ENCODE measurements around the gene FSTL4.

FSTL4 gene

GRCh38 chr5:133292300-133292699 is 320.0 kb downstream of the FSTL4 start:
- DNase-seq (ENCODE audit: low read depth, low spot score): no peak

GRCh38 chr5:133291524-133291923 is 320.8 kb downstream of the FSTL4 start:
- no peak for TF ChIP-seq CTCF (IDR thresholded peaks at IDR 0.05; ENCODE audit: low read depth, low read length)
- in situ Hi-C loops (cut with HindIII; ENCODE audit: low sequenced_read_pairs): no loop called here

More at GRCh38 chr5:133292300-133292699, 320.0 kb downstream of the FSTL4 start:
- TF ChIP-seq CTCF (IDR thresholded peaks at IDR 0.05; ENCODE audit: low read depth, low read length): no peak
- in situ Hi-C loops (cut with HindIII; ENCODE audit: low sequenced_read_pairs): no loop called here
- H3K4me3 ChIP-seq (ENCODE audit: low read depth, low read length): no peak overlapping the region

GRCh38 chr5:133290669-133291240 is 321.6 kb downstream of the FSTL4 start:
- H3K4me3 ChIP-seq (ENCODE audit: low read depth, low read length): no peak overlapping the region
- in situ Hi-C loops (cut with HindIII; ENCODE audit: low sequenced_read_pairs): no loop called here
- no peak for DNase-seq (ENCODE audit: low read depth, low spot score)
- no peak for TF ChIP-seq CTCF (IDR thresholded peaks at IDR 0.05; ENCODE audit: low read depth, low read length)

More at GRCh38 chr5:133291524-133291923, 320.8 kb downstream of the FSTL4 start:
- no peak for DNase-seq (ENCODE audit: low read depth, low spot score)
- H3K4me3 ChIP-seq (ENCODE audit: low read depth, low read length): no peak overlapping the region

GRCh38 chr5:133289686-133290367 is 322.5 kb downstream of the FSTL4 start:
- TF ChIP-seq CTCF (IDR thresholded peaks at IDR 0.05; ENCODE audit: low read depth, low read length): no peak
- DNase-seq (ENCODE audit: low read depth, low spot score): no peak
- no peak overlapping the region for H3K4me3 ChIP-seq (ENCODE audit: low read depth, low read length)
- in situ Hi-C loops (cut with HindIII; ENCODE audit: low sequenced_read_pairs): no loop called here

GRCh38 chr5:133287500-133287899 is 324.8 kb downstream of the FSTL4 start:
- TF ChIP-seq CTCF (IDR thresholded peaks at IDR 0.05; ENCODE audit: low read depth, low read length): peak; percentile 80
- H3K4me3 ChIP-seq (ENCODE audit: low read depth, low read length): no peak overlapping the region
- in situ Hi-C loops (cut with HindIII; ENCODE audit: low sequenced_read_pairs): no loop called here
- DNase-seq (ENCODE audit: low read depth, low spot score): peak; percentile 42

GRCh38 chr5:133286483-133286882 is 325.9 kb downstream of the FSTL4 start:
- H3K4me3 ChIP-seq (ENCODE audit: low read depth, low read length): no peak overlapping the region
- no peak for TF ChIP-seq CTCF (IDR thresholded peaks at IDR 0.05; ENCODE audit: low read depth, low read length)
- no peak for DNase-seq (ENCODE audit: low read depth, low spot score)
- in situ Hi-C loops (cut with HindIII; ENCODE audit: low sequenced_read_pairs): no loop called here

All from astrocyte of the spinal cord (primary cell).